ENCODE data around the gene SYF2.
"Not testable (repeated sequence)": the region's sequence is repeated elsewhere in the genome, so short reads cannot be mapped to it uniquely, and the experiment has no call there.

DNA sequence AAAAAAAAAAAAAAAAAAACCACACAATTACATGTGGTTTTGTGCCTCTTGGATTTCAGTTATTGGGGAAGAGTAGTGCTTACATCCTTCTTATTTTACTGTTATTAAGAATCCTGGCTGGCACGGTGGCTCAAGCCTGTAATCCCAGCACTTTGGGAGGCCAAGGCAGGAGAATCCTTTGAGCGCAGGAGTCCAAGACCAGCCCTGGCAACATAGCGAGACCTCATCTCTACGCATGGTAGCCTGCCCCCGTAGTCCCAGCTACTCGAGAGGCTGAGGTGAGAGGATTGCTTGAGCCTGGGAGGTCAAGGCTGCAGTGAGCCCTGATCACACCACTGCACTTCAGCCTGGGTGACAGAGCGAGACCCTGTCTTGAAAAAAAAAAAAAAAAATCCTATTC lies 4.0 kb upstream of the SYF2 start:
- TF ChIP-seq, protein P1, sequence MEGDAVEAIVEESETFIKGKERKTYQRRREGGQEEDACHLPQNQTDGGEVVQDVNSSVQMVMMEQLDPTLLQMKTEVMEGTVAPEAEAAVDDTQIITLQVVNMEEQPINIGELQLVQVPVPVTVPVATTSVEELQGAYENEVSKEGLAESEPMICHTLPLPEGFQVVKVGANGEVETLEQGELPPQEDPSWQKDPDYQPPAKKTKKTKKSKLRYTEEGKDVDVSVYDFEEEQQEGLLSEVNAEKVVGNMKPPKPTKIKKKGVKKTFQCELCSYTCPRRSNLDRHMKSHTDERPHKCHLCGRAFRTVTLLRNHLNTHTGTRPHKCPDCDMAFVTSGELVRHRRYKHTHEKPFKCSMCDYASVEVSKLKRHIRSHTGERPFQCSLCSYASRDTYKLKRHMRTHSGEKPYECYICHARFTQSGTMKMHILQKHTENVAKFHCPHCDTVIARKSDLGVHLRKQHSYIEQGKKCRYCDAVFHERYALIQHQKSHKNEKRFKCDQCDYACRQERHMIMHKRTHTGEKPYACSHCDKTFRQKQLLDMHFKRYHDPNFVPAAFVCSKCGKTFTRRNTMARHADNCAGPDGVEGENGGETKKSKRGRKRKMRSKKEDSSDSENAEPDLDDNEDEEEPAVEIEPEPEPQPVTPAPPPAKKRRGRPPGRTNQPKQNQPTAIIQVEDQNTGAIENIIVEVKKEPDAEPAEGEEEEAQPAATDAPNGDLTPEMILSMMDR (IDR thresholded peaks at IDR 0.05): not testable (repeated sequence)
- TF ChIP-seq POLR2A, POLR2AphosphoS5 (IDR thresholded peaks at IDR 0.05): not testable (repeated sequence)

All from transverse colon (tissue), 4 donors.